HEK293 (cell line): ENCODE results near the gene SRR.
A peak's percentile ranks its signal among the peaks of the same experiment; 100 is the strongest.

ENCODE experiments used
- CTCF ChIA-PET: fragments of 350-600 bp; formaldehyde crosslinking; extraction: SDS; loops from one replicate; lab custom pipeline; 2021; ENCODE audit warnings: antibody characterized with exemption; lab: Yijun Ruan, JAX
- POLR2A ChIA-PET: fragments of 300-600 bp; formaldehyde crosslinking; extraction: SDS; loops from one replicate; lab custom pipeline; 2020; ENCODE audit warnings: antibody characterized with exemption, inconsistent platforms; lab: Yijun Ruan, JAX
- H3K27ac ChIP-seq: fragments of 200-500 bp; sonication (Bioruptor generic); 2 replicates; pipeline ENCODE4 v1.5.1; 2014; ENCODE audit warnings: low read depth, low read length, control low read depth, inconsistent platforms; ENCODE audit errors: extremely low read depth
- H3K36me3 ChIP-seq, 2 experiments: fragments of 200-500 bp in 1 of 2; sonication (Bioruptor generic) in 1 of 2; 1 replicate in 1 of 2; 2 replicates in 1 of 2; pipeline ENCODE4 v1.5.1; 2014 to 2017; ENCODE audit warnings: inconsistent platforms in 2 of 2, low read length in 2 of 2; ENCODE audit not compliant: control insufficient read depth in 2 of 2, insufficient read depth in 1 of 2
- H3K4me1 ChIP-seq: fragments of 200-500 bp; sonication (Bioruptor generic); 2 replicates; pipeline ENCODE4 v1.5.1; 2014; ENCODE audit warnings: mild to moderate bottlenecking, low read length, inconsistent platforms; ENCODE audit not compliant: control insufficient read depth, insufficient read depth
- H3K4me3 ChIP-seq: 2 replicates; pipeline ENCODE4 v1.5.1; 2011; ENCODE audit warnings: low read depth, mild to moderate bottlenecking, control low read depth, low read length, moderate library complexity
- H3K9me3 ChIP-seq: fragments of 200-500 bp; sonication (Bioruptor generic); 2 replicates; pipeline ENCODE4 v1.5.1; 2014; ENCODE audit warnings: low read depth, low read length, inconsistent platforms; ENCODE audit not compliant: control insufficient read depth, insufficient read depth
- BCL11B ChIP-seq: fragments of 450-650 bp; formaldehyde crosslinking; IDR thresholded peaks from 2 replicates; pipeline ENCODE4 v1.5.1; 2016; ENCODE audit warnings: low read depth, missing biosample characterization, missing genetic modification characterization
- CTCF ChIP-seq: fragments of 450-650 bp; formaldehyde crosslinking; IDR thresholded peaks from 2 replicates; pipeline ENCODE4 v1.5.1; 2016; ENCODE audit warnings: missing biosample characterization, missing genetic modification characterization
- HOXC10 ChIP-seq: sonication (generic); formaldehyde crosslinking; IDR thresholded peaks from 2 replicates; pipeline ENCODE4 v1.8.1; 2023; ENCODE audit warnings: mild to moderate bottlenecking, missing genetic modification reagents
- PATZ1 ChIP-seq: fragments of 450-650 bp; formaldehyde crosslinking; IDR thresholded peaks from 2 replicates; pipeline ENCODE4 v1.5.1; 2016; ENCODE audit warnings: missing biosample characterization, missing genetic modification characterization
- TRIM28 ChIP-seq: IDR thresholded peaks from 2 replicates; pipeline ENCODE4 v1.6.1; 2011; ENCODE audit warnings: low read length, control low read depth, borderline replicate concordance
- YY1 ChIP-seq: fragments of 450-650 bp; formaldehyde crosslinking; IDR thresholded peaks from 2 replicates; pipeline ENCODE4 v1.5.1; 2018; ENCODE audit warnings: missing biosample characterization, missing genetic modification characterization
- YY2 ChIP-seq: fragments of 450-650 bp; formaldehyde crosslinking; IDR thresholded peaks from 2 replicates; pipeline ENCODE4 v1.5.1; 2016; ENCODE audit warnings: missing biosample characterization, missing genetic modification characterization
- ZBTB17 ChIP-seq: fragments of 450-650 bp; formaldehyde crosslinking; IDR thresholded peaks from 2 replicates; pipeline ENCODE4 v1.5.1; 2016; ENCODE audit warnings: missing biosample characterization, missing genetic modification characterization
- ZNF155 ChIP-seq: fragments of 450-650 bp; formaldehyde crosslinking; IDR thresholded peaks from 2 replicates; pipeline ENCODE4 v1.5.1; 2016; ENCODE audit warnings: missing biosample characterization, missing genetic modification characterization
- ZNF18 ChIP-seq: fragments of 450-650 bp; formaldehyde crosslinking; IDR thresholded peaks from 2 replicates; pipeline ENCODE4 v1.5.1; 2016; ENCODE audit warnings: missing biosample characterization, missing genetic modification characterization
- ZNF214 ChIP-seq: fragments of 450-650 bp; formaldehyde crosslinking; IDR thresholded peaks from 2 replicates; pipeline ENCODE4 v1.5.1; 2017; ENCODE audit warnings: missing biosample characterization, mild to moderate bottlenecking, missing genetic modification characterization, borderline replicate concordance
- ZNF280D ChIP-seq: fragments of 450-650 bp; formaldehyde crosslinking; IDR thresholded peaks from 2 replicates; pipeline ENCODE4 v1.5.1; 2016; ENCODE audit warnings: missing biosample characterization, missing genetic modification characterization
- ZNF302 ChIP-seq: fragments of 450-650 bp; formaldehyde crosslinking; IDR thresholded peaks from 2 replicates; pipeline ENCODE4 v1.5.1; 2016; ENCODE audit warnings: missing biosample characterization, missing genetic modification characterization, low read depth
- ZNF398 ChIP-seq: fragments of 450-650 bp; formaldehyde crosslinking; IDR thresholded peaks from 2 replicates; pipeline ENCODE4 v1.5.1; 2017; ENCODE audit warnings: missing biosample characterization, missing genetic modification characterization
- ZNF416 ChIP-seq: fragments of 450-650 bp; formaldehyde crosslinking; IDR thresholded peaks from 2 replicates; pipeline ENCODE4 v1.5.1; 2016; ENCODE audit warnings: missing biosample characterization, missing genetic modification characterization
- ZNF488 ChIP-seq: fragments of 450-650 bp; formaldehyde crosslinking; IDR thresholded peaks from 2 replicates; pipeline ENCODE4 v1.5.1; 2016; ENCODE audit warnings: missing biosample characterization, missing genetic modification characterization
- ZNF518A ChIP-seq: fragments of 450-650 bp; formaldehyde crosslinking; conservative IDR thresholded peaks from 2 replicates; pipeline ENCODE4 v1.5.1; 2016; ENCODE audit warnings: low read depth, missing biosample characterization, missing genetic modification characterization
- ZNF777 ChIP-seq: fragments of 450-650 bp; formaldehyde crosslinking; IDR thresholded peaks from 2 replicates; pipeline ENCODE4 v1.5.1; 2017; ENCODE audit warnings: missing biosample characterization, missing genetic modification characterization, borderline replicate concordance
- ZNF837 ChIP-seq: fragments of 450-650 bp; formaldehyde crosslinking; IDR thresholded peaks from 2 replicates; pipeline ENCODE4 v1.5.1; 2016; ENCODE audit warnings: missing biosample characterization, missing genetic modification characterization
- ZSCAN23 ChIP-seq: fragments of 450-650 bp; formaldehyde crosslinking; IDR thresholded peaks from 2 replicates; pipeline ENCODE4 v1.5.1; 2016; ENCODE audit warnings: missing biosample characterization, missing genetic modification characterization

The SRR gene

GRCh38 chr17:2309338-2310154, 5.8 kb downstream of the SRR start:
- Histone ChIP-seq H3K4me3 (no peak overlapping the region), H3K9me3 (no peaks in the 10 kb centered on the region), H3K4me1 (peaks cover 6% of the 10 kb centered on the region; the same call in 1 of the 2 replicates), H3K27ac (no peak overlapping the region), H3K36me3 (peaks cover 2 to 3% of the 10 kb centered on the region in 2 experiments)
- ChIA-PET POLR2A (interaction anchor here (0.9 kb wide), 1 partner anchor 16 kb away, joined by 4 read pairs; no protein-coding TSS in a partner anchor), CTCF (no interaction called here)
- no peak for TF ChIP-seq ZNF416 (tag by site-specific recombination)
- TF ChIP-seq HOXC10 (CRISPR knock-in tag) = no peak
- TF ChIP-seq YY1 (tag by site-specific recombination) = no peak
- TF ChIP-seq ZNF214 (tag by site-specific recombination) = no peak
- no peak for TF ChIP-seq ZNF777
- no peak for TF ChIP-seq ZBTB17 (tag by site-specific recombination)
- no peak for TF ChIP-seq ZSCAN23 (tag by site-specific recombination)
- TF ChIP-seq TRIM28 = no peak
- TF ChIP-seq BCL11B (tag by site-specific recombination) = no peak
- no peak for TF ChIP-seq YY2 (tag by site-specific recombination)
- no peak for TF ChIP-seq ZNF302 (tag by site-specific recombination)
- no peak for TF ChIP-seq ZNF280D
- TF ChIP-seq ZNF18 (tag by site-specific recombination) = 0 out of 2 replicates have a peak, but pooled peaks have one; percentile 69
- TF ChIP-seq ZNF398 (tag by site-specific recombination) = no peak
- no peak for TF ChIP-seq ZNF488
- no peak for TF ChIP-seq ZNF155 (tag by site-specific recombination)
- TF ChIP-seq ZNF837 (tag by site-specific recombination) = no peak
- TF ChIP-seq CTCF (tag by site-specific recombination) = no peak
- TF ChIP-seq PATZ1 (tag by site-specific recombination) = no peak
- no peak for TF ChIP-seq ZNF518A (tag by site-specific recombination)
